HG03045 (cell line): ENCODE results near the gene GDF10.

ENCODE experiments used
- ATAC-seq: cut with Tn5 transposase; IDR thresholded peaks from one replicate; pipeline ENCODE4 v1.9.1; 2021; ENCODE audit warnings: mild to moderate bottlenecking, moderate library complexity; ENCODE audit not compliant: unreplicated experiment

Gene GDF10

GRCh38 chr10:47312663-47312995 is 12.6 kb downstream of the GDF10 start:
- no peak for ATAC-seq

GRCh38 chr10:47314416-47314970 is 14.5 kb downstream of the GDF10 start:
- ATAC-seq = no peak

GRCh38 chr10:47315421-47315820 is 15.4 kb downstream of the GDF10 start:
- no peak for ATAC-seq

DNA sequence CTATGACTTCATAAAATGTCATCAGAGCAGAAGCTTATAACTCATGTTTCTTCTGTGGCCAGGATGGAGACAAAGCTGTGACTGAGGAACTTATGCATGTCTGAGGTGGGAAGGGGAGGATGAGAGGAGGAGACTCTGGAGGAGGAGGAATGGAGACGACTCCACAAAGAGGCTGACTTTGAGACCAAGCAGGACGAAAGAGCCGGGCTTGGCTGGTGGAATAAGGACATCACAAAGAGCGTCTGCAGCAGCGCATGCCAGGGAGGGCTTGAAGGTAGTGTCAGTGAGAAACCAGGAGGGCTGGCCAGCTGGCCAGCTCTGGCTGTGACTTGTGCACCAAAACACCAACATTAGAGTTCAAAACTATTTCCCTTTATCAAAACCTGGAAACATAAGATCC is 16.1 kb downstream of the GDF10 start:
- ATAC-seq = no peak

- ATAC-seq = no peak
Observed at GRCh38 chr10:47317251-47317650, 17.3 kb downstream of the GDF10 start.

- no peak for ATAC-seq
Observed at GRCh38 chr10:47318706-47319105, 18.7 kb downstream of the GDF10 start.

DNA sequence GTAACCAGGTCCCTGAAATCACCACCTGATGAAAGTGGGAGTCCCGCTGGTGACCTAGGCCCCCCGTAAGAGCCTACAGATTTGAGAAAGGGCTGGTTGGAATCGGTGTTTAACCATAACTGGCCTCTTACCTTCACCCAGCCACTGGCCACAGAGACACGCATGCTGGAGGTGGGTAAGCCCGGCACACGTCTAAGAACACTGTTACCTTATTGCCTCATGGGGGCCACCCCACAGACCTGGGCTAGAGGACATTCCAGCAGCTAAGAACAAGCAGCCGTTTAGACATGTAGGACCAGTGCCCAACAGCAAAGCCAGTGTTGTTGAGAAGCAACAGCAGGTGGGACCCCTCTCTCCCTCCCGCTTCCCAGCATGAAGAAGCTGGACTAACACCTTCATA is 19.8 kb downstream of the GDF10 start:
- ATAC-seq = no peak

DNA sequence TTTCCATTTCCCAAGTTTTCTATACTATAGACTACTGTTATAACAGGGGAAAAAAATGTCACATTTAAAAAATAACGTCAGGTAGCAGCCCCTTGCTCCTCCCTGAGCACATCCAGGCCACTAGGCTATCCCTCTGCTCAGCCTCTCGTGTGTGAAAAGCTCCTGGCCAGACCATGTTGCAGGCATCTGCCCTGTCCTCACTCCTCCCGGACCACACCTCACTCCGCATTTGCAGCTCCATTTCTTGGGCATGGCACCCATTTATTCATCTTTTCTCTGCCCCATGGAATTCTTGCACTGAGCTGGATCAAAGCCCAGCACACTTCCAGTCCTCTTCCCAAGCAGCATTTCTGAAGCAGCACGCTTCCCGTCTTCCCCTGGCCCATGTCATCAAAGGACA is 20.8 kb downstream of the GDF10 start:
- ATAC-seq = no peak

GRCh38 chr10:47321521-47322195 is 21.7 kb downstream of the GDF10 start:
- ATAC-seq = no peak

DNA sequence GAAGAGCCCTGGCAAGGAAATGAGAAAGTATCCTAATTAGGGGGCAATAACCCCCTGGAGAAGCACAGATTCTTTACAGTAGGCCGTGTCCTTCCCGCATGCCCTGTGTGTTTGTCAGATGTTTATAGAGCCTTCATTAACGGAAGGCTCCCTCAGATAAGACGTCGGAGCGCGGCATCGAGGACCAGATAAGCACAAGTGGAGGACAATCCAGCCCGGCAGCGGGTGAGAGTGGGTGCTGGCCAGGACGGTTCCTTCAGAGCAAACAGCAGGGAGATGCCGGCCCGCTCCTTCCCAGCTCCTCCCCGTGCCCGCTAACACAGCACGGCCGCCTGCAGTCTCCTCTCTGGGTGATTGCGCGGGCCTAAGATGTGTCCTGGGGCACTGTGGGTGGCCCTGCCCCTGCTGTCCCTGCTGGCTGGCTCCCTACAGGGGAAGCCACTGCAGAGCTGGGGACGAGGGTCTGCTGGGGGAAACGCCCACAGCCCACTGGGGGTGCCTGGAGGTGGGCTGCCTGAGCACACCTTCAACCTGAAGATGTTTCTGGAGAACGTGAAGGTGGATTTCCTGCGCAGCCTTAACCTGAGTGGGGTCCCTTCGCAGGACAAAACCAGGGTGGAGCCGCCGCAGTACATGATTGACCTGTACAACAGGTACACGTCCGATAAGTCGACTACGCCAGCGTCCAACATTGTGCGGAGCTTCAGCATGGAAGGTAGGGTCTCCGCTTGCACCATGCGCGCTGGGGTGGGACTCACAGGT is 22.5 kb downstream of the GDF10 start, which contains the start of gene GDF2:
Gene GDF2, plus strand, starts transcription at position 155 of the 762 bp plus-strand sequence. Its CDS starts 215 bp downstream, at position 370.
- ATAC-seq = no peak

DNA sequence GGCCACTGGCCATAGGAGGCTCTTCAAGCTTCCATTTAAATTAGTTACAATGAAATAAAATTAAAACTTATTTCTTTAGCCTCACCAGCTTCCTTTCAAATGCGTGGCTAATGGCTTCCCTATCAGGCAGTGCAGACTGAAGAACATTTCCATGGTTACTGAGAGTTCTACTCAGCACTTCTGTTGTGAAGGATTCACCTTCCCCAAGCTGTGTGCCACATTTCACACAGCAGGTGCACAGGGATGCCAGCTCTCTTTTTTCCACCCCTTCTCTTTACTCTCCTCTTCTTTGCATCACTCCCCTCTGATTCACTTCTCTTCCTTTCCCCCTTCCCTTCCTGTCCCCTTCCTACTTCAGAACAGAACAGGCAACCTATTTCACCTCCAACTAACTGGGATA is 23.1 kb downstream of the GDF10 start:
- ATAC-seq = no peak

DNA sequence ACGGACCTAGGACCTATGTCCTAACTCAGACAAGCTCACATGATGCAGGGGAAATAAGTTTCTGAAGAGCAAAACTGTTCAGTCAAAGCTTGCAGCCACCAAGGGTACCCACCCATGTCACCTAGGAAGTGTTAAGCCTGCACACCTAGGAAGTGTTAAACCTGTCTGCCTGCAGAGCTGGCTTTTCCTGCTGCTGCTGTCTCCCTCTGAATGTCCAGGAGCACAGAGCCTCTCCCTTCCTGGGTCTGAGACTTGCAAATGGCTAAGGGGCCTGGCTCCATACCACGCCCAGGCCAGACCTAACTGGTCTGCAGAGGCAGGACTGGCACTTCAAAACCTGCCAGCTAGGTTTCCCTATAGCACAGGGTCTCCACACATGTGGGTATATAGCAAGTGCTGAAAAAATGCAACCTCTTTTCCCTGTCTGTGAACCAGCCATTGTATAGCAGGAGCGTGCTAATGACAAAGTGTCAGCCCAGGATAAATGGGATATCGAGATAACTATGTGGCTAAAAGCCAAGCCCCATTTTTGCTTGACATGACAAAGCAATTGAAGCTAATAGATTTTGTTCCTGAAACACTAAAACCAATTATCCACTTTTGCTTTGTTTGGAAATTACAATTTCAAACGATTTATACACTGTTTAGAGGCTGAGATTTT is 23.8 kb downstream of the GDF10 start:
- ATAC-seq = no peak

DNA sequence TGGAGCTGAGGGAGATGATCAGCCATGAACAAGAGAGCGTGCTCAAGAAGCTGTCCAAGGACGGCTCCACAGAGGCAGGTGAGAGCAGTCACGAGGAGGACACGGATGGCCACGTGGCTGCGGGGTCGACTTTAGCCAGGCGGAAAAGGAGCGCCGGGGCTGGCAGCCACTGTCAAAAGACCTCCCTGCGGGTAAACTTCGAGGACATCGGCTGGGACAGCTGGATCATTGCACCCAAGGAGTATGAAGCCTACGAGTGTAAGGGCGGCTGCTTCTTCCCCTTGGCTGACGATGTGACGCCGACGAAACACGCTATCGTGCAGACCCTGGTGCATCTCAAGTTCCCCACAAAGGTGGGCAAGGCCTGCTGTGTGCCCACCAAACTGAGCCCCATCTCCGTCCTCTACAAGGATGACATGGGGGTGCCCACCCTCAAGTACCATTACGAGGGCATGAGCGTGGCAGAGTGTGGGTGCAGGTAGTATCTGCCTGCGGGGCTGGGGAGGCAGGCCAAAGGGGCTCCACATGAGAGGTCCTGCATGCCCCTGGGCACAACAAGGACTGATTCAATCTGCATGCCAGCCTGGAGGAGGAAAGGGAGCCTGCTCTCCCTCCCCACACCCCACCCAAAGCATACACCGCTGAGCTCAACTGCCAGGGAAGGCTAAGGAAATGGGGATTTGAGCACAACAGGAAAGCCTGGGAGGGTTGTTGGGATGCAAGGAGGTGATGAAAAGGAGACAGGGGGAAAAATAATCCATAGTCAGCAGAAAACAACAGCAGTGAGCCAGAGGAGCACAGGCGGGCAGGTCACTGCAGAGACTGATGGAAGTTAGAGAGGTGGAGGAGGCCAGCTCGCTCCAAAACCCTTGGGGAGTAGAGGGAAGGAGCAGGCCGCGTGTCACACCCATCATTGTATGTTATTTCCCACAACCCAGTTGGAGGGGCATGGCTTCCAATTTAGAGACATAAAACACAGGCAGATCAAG is 25.6 kb downstream of the GDF10 start:
- no peak for ATAC-seq

- no peak for ATAC-seq
Observed at GRCh38 chr10:47326306-47326926, 26.4 kb downstream of the GDF10 start.

DNA sequence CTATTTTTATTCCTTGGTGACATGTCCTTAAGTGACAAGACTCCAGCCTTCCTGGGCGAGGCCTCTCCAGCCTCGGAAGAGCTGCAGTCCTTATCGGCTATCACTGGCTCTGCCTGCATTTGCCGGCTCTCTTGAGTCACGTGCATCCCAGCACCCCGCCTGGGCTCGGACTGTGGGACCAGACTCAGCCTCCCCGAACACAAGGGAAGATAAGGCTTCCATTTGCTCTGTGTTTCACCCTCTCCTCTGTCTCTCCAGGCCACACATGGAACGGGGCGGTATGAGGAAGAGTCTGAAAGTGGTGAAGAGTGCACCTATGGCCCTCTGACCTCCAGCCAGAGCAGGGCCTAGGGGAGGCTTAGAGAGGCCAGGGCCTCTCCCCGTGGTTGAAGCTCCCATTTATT is 26.9 kb downstream of the GDF10 start:
- ATAC-seq = no peak

DNA sequence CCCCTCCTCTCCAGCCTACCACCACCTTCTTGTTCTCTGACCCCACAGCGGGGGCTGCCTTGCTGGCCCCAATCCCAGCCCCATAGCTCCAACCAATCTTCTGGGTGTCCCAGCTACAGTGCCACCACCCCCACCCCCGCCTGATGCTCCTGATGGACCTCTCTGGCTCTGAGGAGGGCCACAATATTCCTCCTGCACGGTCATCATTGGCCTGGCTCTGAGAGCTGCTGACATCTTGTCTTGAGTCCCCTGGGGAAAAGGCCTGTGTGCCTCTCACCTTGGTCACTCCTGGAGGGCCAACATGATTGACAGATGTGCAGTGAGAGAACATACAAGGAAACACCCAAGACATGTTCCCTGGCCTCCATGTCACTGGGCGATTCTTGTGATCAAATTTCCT is 29.9 kb downstream of the GDF10 start:
- no peak for ATAC-seq

GRCh38 chr10:47330366-47330765 is 30.4 kb downstream of the GDF10 start:
- ATAC-seq = no peak

DNA sequence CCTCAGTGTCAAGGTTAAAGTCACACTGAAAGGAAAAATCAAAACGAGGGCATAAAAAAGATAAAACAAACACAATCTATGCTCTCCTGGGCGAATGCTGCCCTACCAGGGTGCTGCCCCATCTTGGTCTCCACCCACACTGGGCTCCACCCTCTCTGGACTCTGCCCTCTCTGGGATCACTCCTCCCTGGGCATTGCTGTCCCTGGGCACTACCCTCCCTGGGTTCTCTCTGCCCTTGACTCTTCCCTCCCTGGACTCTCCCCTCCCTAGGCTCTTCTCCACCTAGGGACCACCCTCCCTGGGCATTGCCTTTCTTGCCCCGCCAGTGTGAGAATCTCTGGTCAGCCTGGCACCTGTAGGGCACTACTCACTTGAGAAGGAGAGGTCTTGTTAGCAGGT is 30.8 kb downstream of the GDF10 start:
- no peak for ATAC-seq

DNA sequence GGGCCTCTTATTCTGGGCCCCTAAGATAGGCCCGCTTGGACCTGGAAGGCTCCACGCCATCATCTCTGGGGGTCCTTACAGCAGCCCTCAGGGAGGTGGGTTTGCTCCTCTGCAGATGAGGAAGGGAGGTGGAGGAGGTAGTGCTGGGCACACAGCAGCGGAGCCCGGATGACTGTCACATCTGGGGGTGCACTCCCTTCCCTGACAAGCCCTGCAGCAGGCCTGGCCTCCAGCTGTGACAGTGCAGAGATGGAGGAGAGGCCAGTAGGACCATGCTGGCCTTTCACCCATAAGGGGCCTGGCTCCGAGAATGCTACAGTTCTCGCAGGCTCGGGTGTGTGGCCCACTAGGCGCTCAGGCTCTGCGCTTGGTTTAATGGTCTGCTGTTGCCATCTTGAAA is 31.5 kb downstream of the GDF10 start:
- no peak for ATAC-seq

DNA sequence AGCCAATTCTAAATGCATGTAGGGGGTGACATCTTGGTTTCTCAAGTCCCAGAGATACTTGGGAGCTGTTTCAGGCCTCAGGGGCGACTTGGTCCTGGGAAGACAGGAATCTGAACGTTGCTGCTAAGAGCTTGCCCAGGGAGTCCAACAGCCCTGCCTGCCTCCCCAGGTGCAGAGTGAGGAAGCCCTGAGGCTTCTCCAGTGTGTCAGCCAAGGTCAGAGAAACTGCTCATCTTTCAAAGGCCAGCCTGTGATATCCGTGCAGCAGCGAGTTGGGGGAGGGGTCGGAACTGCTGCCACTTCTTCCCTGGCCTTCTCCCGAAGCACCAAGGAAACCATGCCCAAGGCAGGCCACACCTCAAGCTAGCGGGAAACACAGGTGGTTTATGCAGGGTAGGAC is 32.0 kb downstream of the GDF10 start:
- no peak for ATAC-seq
